Cardiac fibroblast (primary cell): Measurements from ENCODE around the gene SLC25A12.

Source experiments
- DNase-seq, 2 donors: peaks; one replicate each; pipeline versions ENCODE4 v3.0.0 to v3.0.0-alpha.2; 2010; ENCODE audit warnings: low read depth in 2 of 2
- H3K4me3 ChIP-seq, 2 donors: replicated peaks in 1 of 2; 1 replicate in 1 of 2; 2 replicates in 1 of 2; pipeline ENCODE4 v1.5.1; 2011; ENCODE audit warnings: low read depth in 2 of 2, low read length in 2 of 2, mild to moderate bottlenecking in 2 of 2, moderate library complexity in 1 of 2
- CTCF ChIP-seq: IDR thresholded peaks from one replicate; pipeline ENCODE4 v1.5.1; 2011; ENCODE audit warnings: low read depth, mild to moderate bottlenecking, low read length, inconsistent platforms

The SLC25A12 gene

GRCh38 chr2:171923206-171923605 lies 29.2 kb upstream of the SLC25A12 start:
- no peak for TF ChIP-seq CTCF
- peak overlapping the region; percentile 74 to 98 for H3K4me3 ChIP-seq
- peak; percentile 67 to 71 for DNase-seq

- peak; percentile 99 for DNase-seq
- TF ChIP-seq CTCF = no peak
- peak within 1 kb of the TSS; percentile 74 to 98 for H3K4me3 ChIP-seq
These were observed 28.4 kb upstream of the SLC25A12 start, which contains the start of gene HAT1 for GRCh38 chr2:171922230-171923022. TSS of gene HAT1 (plus strand) at chr2:171922461. CDS start at chr2:171922501, 40 bp downstream.

- DNase-seq = no peak
- peak overlapping the region; percentile 35 to 74 for H3K4me3 ChIP-seq
- TF ChIP-seq CTCF = no peak
These were observed 27.9 kb upstream of the SLC25A12 start for GRCh38 chr2:171921970-171922229.

GRCh38 chr2:171919453-171919852 lies 25.4 kb upstream of the SLC25A12 start:
- TF ChIP-seq CTCF = no peak
- H3K4me3 ChIP-seq = no peak overlapping the region
- DNase-seq = no peak

GRCh38 chr2:171913517-171913916 lies 19.5 kb upstream of the SLC25A12 start:
- no peak overlapping the region for H3K4me3 ChIP-seq
- no peak for TF ChIP-seq CTCF
- DNase-seq = no peak

GRCh38 chr2:171910494-171910893 lies 16.4 kb upstream of the SLC25A12 start:
- H3K4me3 ChIP-seq = no peak overlapping the region
- no peak for TF ChIP-seq CTCF
- no peak for DNase-seq

GRCh38 chr2:171909266-171909665 lies 15.2 kb upstream of the SLC25A12 start:
- DNase-seq = no peak
- H3K4me3 ChIP-seq = no peak overlapping the region
- no peak for TF ChIP-seq CTCF
